HL-60 (cell line): Measurements from ENCODE around the gene EFNA3.
"Not testable (repeated sequence)": the region's sequence is repeated elsewhere in the genome, so short reads cannot be mapped to it uniquely, and the experiment has no call there.

Experiments
- DNase-seq, 2 experiments: peaks; one replicate each; pipeline ENCODE4 v3.0.0-alpha.2; 2010 to 2020; ENCODE audit warnings: low read depth in 1 of 2, low spot score in 1 of 2
- H3K27ac ChIP-seq: fragments of 250-450 bp; sonication (Bioruptor Pico); replicated peaks from 2 replicates; pipeline ENCODE4 v1.5.1; 2020; ENCODE audit warnings: mild to moderate bottlenecking, moderate library complexity
- H3K27me3 ChIP-seq: fragments of 250-450 bp; sonication (Bioruptor Pico); 2 replicates; pipeline ENCODE4 v1.5.1; 2021; ENCODE audit warnings: mild to moderate bottlenecking, moderate library complexity; ENCODE audit not compliant: insufficient read depth, poor library complexity, severe bottlenecking
- H3K4me3 ChIP-seq: replicated peaks from 2 replicates; pipeline ENCODE4 v1.5.1; 2011; ENCODE audit warnings: mild to moderate bottlenecking, control low read depth, low read length; ENCODE audit not compliant: insufficient read depth
- GABPA ChIP-seq: IDR thresholded peaks from 2 replicates; pipeline ENCODE4 v1.6.1; 2012; ENCODE audit warnings: low read depth
- POLR2AphosphoS5 ChIP-seq: IDR thresholded peaks from 2 replicates; pipeline ENCODE4 v1.6.1; 2012; ENCODE audit warnings: low read depth
- SPI1 ChIP-seq: IDR thresholded peaks from 2 replicates; pipeline ENCODE4 v1.6.1; 2012; ENCODE audit warnings: low read depth, mild to moderate bottlenecking, borderline replicate concordance
- TF ChIP-seq, protein P1 (sequence below): IDR thresholded peaks from 2 replicates; pipeline ENCODE4 v1.6.1; 2012; ENCODE audit warnings: low read depth; ENCODE audit not compliant: insufficient replicate concordance
- TF ChIP-seq, protein P2 (sequence below): IDR thresholded peaks from one replicate; pipeline ENCODE4 v1.5.1; 2011; ENCODE audit warnings: low read length, control low read depth, inconsistent platforms; ENCODE audit not compliant: insufficient read depth

The EFNA3 gene

DNA sequence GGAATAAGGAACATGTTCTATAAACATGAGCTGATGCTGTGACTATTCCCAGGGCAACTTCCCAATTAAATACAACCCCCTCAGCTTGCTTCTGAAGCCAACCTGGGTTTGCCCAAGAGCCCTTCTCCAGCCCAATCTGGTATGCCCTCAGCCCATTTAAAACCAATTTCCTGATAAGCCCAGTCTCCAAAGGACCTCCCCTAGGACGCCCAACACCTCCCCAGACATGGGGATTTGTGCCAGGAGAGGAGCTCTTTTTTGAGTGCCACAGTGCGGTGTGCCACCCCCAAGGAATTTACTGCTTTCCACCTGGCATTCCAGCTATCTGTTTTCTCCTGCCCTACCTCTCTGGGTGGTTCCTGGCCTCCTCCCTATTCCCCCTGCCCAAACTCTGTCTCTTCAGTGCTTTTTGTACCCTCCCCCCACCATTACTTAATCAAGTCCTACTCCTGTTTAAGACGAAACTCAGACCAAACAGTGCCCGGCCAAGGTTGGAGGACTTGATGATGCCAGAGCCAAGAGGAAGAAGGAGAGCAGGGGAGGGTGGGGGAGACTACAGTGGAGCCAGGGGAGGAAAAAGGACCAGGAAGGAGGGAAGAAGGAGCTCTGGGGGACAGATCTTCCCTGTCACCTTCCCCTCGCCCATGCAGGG, 37.6 kb downstream of the EFNA3 start:
- DNase-seq = no peak
- peaks cover 4% of the 10 kb centered on the region for H3K27me3 ChIP-seq
- H3K27ac ChIP-seq = no peak overlapping the region
- H3K4me3 ChIP-seq = no peak overlapping the region
- TF ChIP-seq POLR2AphosphoS5 (no peak), SPI1 (no peak), GABPA (no peak)
- TF ChIP-seq, protein P1, sequence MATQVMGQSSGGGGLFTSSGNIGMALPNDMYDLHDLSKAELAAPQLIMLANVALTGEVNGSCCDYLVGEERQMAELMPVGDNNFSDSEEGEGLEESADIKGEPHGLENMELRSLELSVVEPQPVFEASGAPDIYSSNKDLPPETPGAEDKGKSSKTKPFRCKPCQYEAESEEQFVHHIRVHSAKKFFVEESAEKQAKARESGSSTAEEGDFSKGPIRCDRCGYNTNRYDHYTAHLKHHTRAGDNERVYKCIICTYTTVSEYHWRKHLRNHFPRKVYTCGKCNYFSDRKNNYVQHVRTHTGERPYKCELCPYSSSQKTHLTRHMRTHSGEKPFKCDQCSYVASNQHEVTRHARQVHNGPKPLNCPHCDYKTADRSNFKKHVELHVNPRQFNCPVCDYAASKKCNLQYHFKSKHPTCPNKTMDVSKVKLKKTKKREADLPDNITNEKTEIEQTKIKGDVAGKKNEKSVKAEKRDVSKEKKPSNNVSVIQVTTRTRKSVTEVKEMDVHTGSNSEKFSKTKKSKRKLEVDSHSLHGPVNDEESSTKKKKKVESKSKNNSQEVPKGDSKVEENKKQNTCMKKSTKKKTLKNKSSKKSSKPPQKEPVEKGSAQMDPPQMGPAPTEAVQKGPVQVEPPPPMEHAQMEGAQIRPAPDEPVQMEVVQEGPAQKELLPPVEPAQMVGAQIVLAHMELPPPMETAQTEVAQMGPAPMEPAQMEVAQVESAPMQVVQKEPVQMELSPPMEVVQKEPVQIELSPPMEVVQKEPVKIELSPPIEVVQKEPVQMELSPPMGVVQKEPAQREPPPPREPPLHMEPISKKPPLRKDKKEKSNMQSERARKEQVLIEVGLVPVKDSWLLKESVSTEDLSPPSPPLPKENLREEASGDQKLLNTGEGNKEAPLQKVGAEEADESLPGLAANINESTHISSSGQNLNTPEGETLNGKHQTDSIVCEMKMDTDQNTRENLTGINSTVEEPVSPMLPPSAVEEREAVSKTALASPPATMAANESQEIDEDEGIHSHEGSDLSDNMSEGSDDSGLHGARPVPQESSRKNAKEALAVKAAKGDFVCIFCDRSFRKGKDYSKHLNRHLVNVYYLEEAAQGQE = no peak
- TF ChIP-seq, protein P2, sequence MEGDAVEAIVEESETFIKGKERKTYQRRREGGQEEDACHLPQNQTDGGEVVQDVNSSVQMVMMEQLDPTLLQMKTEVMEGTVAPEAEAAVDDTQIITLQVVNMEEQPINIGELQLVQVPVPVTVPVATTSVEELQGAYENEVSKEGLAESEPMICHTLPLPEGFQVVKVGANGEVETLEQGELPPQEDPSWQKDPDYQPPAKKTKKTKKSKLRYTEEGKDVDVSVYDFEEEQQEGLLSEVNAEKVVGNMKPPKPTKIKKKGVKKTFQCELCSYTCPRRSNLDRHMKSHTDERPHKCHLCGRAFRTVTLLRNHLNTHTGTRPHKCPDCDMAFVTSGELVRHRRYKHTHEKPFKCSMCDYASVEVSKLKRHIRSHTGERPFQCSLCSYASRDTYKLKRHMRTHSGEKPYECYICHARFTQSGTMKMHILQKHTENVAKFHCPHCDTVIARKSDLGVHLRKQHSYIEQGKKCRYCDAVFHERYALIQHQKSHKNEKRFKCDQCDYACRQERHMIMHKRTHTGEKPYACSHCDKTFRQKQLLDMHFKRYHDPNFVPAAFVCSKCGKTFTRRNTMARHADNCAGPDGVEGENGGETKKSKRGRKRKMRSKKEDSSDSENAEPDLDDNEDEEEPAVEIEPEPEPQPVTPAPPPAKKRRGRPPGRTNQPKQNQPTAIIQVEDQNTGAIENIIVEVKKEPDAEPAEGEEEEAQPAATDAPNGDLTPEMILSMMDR = no peak

DNA sequence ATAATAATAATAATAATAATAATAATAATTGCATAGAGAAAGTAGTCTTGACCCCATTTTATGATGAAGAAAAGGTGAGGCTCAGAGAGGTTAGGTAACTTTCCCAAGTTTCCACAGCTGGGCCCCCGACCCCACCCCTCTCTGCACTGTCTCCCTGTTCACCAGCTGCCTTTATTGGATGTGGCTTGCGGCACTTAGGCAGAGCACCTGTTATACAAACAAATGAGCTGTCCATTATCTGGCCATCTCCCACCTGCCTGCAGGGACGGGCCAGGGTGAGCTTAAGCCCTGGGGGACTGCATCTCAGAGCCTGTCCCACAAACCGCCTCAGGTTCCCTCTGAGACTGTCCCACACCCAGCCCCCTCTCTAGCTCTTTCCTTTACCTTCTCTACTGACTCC, 39.0 kb downstream of the EFNA3 start:
- DNase-seq = no peak
- no peak overlapping the region for H3K27ac ChIP-seq
- H3K27me3 ChIP-seq = peaks cover 4% of the 10 kb centered on the region
- TF ChIP-seq, protein P2 = no peak
- TF ChIP-seq, protein P1 = no peak
- TF ChIP-seq GABPA (no peak), SPI1 (no peak), POLR2AphosphoS5 (no peak)
- no peak overlapping the region for H3K4me3 ChIP-seq

DNA sequence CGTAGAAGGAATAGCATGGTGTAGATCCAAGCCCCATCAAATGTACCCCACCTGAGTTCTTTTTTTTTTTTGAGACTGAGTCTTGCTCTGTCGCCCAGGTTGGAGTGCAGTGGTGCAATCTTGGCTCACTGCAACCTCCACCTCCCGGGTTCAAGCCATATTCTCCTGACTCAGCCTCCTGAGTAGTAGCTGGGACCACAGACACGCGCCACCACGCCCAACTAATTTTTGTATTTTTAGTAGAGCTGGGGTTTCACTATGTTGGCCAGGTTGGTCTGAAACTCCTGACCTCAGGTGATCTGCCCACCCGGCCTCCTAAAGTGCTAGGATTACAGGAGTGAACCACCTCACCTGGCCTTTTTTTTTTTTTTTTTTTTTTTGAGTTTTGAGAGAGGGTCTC, 39.5 kb downstream of the EFNA3 start:
- DNase-seq, H3K27me3 ChIP-seq, H3K4me3 ChIP-seq, H3K27ac ChIP-seq: not testable (repeated sequence)

DNA sequence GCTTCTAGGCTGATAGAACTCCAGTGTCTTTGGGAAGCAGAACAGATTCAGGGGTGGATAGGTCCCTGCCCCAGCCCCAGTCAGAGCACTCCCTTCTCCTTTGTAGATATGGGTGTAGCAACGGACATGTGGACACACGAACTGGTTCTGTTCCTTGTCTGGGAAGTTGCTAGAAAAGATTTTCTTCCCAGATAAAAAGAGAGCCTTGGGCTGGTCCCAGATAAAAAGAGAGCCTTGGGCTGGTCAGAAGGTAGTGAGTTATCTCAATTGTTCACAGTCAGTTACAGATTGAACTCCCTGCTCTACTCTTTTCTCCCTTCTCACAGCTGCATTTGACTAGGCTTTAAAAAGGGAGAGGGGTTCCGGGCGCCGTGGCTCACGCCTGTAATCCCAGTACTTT, 41.6 kb downstream of the EFNA3 start:
- no peak for DNase-seq
- Histone ChIP-seq H3K27me3 (peaks cover 8% of the 10 kb centered on the region), H3K4me3 (no peak overlapping the region), H3K27ac (no peak overlapping the region)
- TF ChIP-seq GABPA = no peak
- no peak for TF ChIP-seq POLR2AphosphoS5
- no peak for TF ChIP-seq SPI1
- TF ChIP-seq, protein P2 = no peak
- TF ChIP-seq, protein P1 = no peak
